ENCODE measurements around the gene PTPRG. TPM values are rescaled to one million over a fixed set of nuclear protein-coding genes. Genes with fewer than 3 reads are reported as not detected.

The PTPRG gene
- polyA plus RNA-seq, 3 donors = not detected

DNA sequence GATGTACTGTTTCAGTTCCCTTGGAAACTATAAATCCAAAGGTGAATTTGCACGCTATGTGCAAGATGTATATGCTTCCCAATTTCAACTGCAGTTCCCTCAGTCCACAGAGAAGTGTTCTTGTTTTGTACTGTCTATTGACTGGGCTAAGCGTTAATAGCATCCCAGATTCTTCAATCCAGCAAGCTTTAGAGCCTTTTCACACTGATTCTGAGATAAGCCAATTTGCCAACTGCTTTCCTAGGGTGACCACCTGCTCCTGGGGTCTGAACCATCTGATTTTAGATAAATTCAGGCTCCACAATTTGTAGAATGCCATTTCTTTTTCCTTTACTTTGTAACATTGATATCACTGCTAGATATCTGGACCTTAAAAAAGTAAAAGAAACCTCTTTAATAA is 340.1 kb downstream of the PTPRG start:
- Mint-ChIP-seq H3K9me3 (no peaks in the 10 kb centered on the region), H3K36me3 (no peaks in the 10 kb centered on the region), H3K4me3 (no peak overlapping the region), H3K4me1 (peaks cover 1% of the 10 kb centered on the region), H3K27me3 (ENCODE audit: low read depth in 3 of 3) (peaks cover 0 to 5% (median 1%) of the 10 kb centered on the region in 3 donors), H3K27ac (no peak overlapping the region)
- Histone ChIP-seq H3K79me2 (ENCODE audit: insufficient read depth, low read length) (no peaks in the 10 kb centered on the region), H3K9me3 (replicated peaks in 1 of 2; ENCODE audit: control insufficient read depth in 1 of 2, insufficient read depth in 1 of 2, low read length in 2 of 2) (no peaks in the 10 kb centered on the region), H3K4me3 (replicated peaks in 1 of 3; ENCODE audit: low read depth in 2 of 3, low read length in 3 of 3) (no peak overlapping the region), H3K27me3 (ENCODE audit: control insufficient read depth in 2 of 2, insufficient read depth in 2 of 2, low read length in 2 of 2) (no peaks in the 10 kb centered on the region), H3K9ac (ENCODE audit: insufficient read depth, low read length, poor library complexity, severe bottlenecking) (no peak overlapping the region), H3K27ac (ENCODE audit: low read depth in 1 of 2, low read length in 2 of 2) (no peak overlapping the region), H4K20me1 (ENCODE audit: insufficient read depth, low read length) (no peaks in the 10 kb centered on the region), H3K4me1 (ENCODE audit: control insufficient read depth in 1 of 2, insufficient read depth in 2 of 2, low read length in 2 of 2) (no peaks in the 10 kb centered on the region), H2AFZ (ENCODE audit: insufficient read depth, low read depth, low read length, poor library complexity, severe bottlenecking) (no peak overlapping the region), H3K4me2 (replicated peaks; ENCODE audit: extremely low read depth, low read length, poor library complexity, severe bottlenecking) (no peak overlapping the region), H3K36me3 (replicated peaks in 1 of 2; ENCODE audit: control insufficient read depth in 1 of 2, insufficient read depth in 2 of 2, low read length in 2 of 2) (no peaks in the 10 kb centered on the region)
- intact Hi-C loops (cut with micrococcal nuclease) = no loop called here
- no peak for DNase-seq
- 100% methylated on average over 1 of the region's 2 CpGs for WGBS (ENCODE audit: insufficient coverage)
- no peak for TF ChIP-seq CTCF (IDR thresholded peaks at IDR 0.05)

- WGBS (ENCODE audit: insufficient coverage) = 56% methylated on average over 1 of the region's 2 CpGs
- no peaks in the 10 kb centered on the region for H4K20me1 ChIP-seq (ENCODE audit: insufficient read depth, low read length)
- no peaks in the 10 kb centered on the region for H3K27me3 ChIP-seq (ENCODE audit: control insufficient read depth in 2 of 2, insufficient read depth in 2 of 2, low read length in 2 of 2)
- Mint-ChIP-seq H3K4me1 (peaks cover 1% of the 10 kb centered on the region), H3K27ac (no peak overlapping the region), H3K9me3 (no peaks in the 10 kb centered on the region), H3K27me3 (ENCODE audit: low read depth in 3 of 3) (peaks cover 0 to 6% (median 1%) of the 10 kb centered on the region in 3 donors), H3K36me3 (no peaks in the 10 kb centered on the region), H3K4me3 (no peak overlapping the region)
- H3K4me1 ChIP-seq (ENCODE audit: control insufficient read depth in 1 of 2, insufficient read depth in 2 of 2, low read length in 2 of 2) = no peaks in the 10 kb centered on the region
- H3K79me2 ChIP-seq (ENCODE audit: insufficient read depth, low read length) = no peaks in the 10 kb centered on the region
- no peak for TF ChIP-seq CTCF (IDR thresholded peaks at IDR 0.05)
- no peak overlapping the region for H3K9ac ChIP-seq (ENCODE audit: insufficient read depth, low read length, poor library complexity, severe bottlenecking)
- H2AFZ ChIP-seq (ENCODE audit: insufficient read depth, low read depth, low read length, poor library complexity, severe bottlenecking) = no peak overlapping the region
- H3K9me3 ChIP-seq (replicated peaks in 1 of 2; ENCODE audit: control insufficient read depth in 1 of 2, insufficient read depth in 1 of 2, low read length in 2 of 2) = no peaks in the 10 kb centered on the region
- intact Hi-C loops (cut with micrococcal nuclease) = no loop called here
- no peak overlapping the region for H3K4me3 ChIP-seq (replicated peaks in 1 of 3; ENCODE audit: low read depth in 2 of 3, low read length in 3 of 3)
- no peak overlapping the region for H3K27ac ChIP-seq (ENCODE audit: low read depth in 1 of 2, low read length in 2 of 2)
- H3K36me3 ChIP-seq (replicated peaks in 1 of 2; ENCODE audit: control insufficient read depth in 1 of 2, insufficient read depth in 2 of 2, low read length in 2 of 2) = no peaks in the 10 kb centered on the region
- DNase-seq = no peak
- no peak overlapping the region for H3K4me2 ChIP-seq (replicated peaks; ENCODE audit: extremely low read depth, low read length, poor library complexity, severe bottlenecking)
These were observed 340.6 kb downstream of the PTPRG start for GRCh38 chr3:61901986-61902385.
